Measurements from ENCODE around the gene SEMA5A. TPM values are rescaled to one million over a fixed set of nuclear protein-coding genes. Genes with fewer than 3 reads are reported as not detected.

The SEMA5A gene
- total RNA-seq, 4 donors from 2014 or later = 15.0 to 81.0 (median 52.9) TPM

DNA sequence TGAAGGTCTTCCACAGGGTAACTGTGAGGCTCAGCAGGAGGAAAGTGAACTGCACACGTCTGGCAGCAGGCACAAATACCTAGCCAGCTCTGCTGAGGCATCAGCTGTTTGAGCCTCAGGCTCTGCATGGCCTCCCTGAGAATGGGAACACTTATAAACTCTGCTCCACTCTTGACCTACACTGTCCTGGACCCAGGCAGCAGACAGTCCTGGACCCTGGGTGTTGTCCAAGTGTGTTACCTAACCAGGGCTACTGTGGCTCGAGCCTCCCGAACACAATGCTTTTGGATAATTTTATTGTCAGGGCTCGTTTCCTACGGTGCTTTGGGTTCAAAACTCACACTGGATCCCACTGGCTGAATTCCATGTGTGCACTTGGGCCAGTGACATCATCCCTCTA, 497.9 kb downstream of the SEMA5A start:
- intact Hi-C loops (cut with DNase I; ENCODE audit: low total_unique reads) = no loop called here
- no peak for DNase-seq
- Histone ChIP-seq H3K27ac (no peak overlapping the region), H3K9me3 (no peaks in the 10 kb centered on the region), H3K27me3 (no peaks in the 10 kb centered on the region), H3K36me3 (peaks cover 0 to under 1% (median 0%) of the 10 kb centered on the region in 4 donors), H3K4me3 (no peak overlapping the region), H3K4me1 (no peaks in the 10 kb centered on the region)
- in situ Hi-C loops (cut with MboI; ENCODE audit: low pct_ligation_motif_present in 1 of 4, low pct_unique_long_range_greater_than_20kb in 1 of 4, low sequenced_read_pairs in 3 of 4) = no loop called here
- 85% methylated on average over 5 of the region's 5 CpGs; no CpG with 5 or more reads in 1 of the 2 donors for WGBS, 2 donors (ENCODE audit: low coverage in 1 of 2)
- TF ChIP-seq, protein P1, sequence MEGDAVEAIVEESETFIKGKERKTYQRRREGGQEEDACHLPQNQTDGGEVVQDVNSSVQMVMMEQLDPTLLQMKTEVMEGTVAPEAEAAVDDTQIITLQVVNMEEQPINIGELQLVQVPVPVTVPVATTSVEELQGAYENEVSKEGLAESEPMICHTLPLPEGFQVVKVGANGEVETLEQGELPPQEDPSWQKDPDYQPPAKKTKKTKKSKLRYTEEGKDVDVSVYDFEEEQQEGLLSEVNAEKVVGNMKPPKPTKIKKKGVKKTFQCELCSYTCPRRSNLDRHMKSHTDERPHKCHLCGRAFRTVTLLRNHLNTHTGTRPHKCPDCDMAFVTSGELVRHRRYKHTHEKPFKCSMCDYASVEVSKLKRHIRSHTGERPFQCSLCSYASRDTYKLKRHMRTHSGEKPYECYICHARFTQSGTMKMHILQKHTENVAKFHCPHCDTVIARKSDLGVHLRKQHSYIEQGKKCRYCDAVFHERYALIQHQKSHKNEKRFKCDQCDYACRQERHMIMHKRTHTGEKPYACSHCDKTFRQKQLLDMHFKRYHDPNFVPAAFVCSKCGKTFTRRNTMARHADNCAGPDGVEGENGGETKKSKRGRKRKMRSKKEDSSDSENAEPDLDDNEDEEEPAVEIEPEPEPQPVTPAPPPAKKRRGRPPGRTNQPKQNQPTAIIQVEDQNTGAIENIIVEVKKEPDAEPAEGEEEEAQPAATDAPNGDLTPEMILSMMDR (IDR thresholded peaks at IDR 0.05) = no peak

GRCh38 chr5:9046756-9047481, 499.0 kb downstream of the SEMA5A start:
- no peak for DNase-seq
- H3K4me3 ChIP-seq = no peak overlapping the region
- in situ Hi-C loops (cut with MboI; ENCODE audit: low pct_ligation_motif_present in 1 of 4, low pct_unique_long_range_greater_than_20kb in 1 of 4, low sequenced_read_pairs in 3 of 4) = no loop called here

DNA sequence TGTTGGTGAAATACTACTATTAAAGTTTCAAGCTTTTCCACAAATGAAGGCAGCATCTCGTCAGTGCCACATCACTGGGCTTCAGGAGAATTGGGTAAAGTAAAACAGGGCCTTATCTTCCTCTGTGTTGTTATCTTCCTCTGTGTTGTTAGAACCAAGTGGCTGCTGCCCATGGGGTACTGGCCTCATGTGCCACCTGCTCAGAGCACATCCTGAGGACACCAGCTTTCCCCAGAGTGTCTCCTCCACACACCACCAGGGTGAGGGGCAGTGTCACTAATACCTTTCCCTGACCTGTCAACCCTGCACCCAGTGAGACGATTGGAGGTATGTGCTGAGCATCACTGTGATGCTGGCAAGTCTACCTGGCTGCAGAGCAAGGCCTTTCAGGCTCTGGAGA, 499.9 kb downstream of the SEMA5A start:
- no peaks in the 10 kb centered on the region for H3K9me3 ChIP-seq
- no peaks in the 10 kb centered on the region for H3K27me3 ChIP-seq
- H3K36me3 ChIP-seq = peaks cover 0 to 4% (median 0%) of the 10 kb centered on the region in 4 donors
- H3K4me3 ChIP-seq = no peak overlapping the region
- no peaks in the 10 kb centered on the region for H3K4me1 ChIP-seq
- intact Hi-C loops (cut with DNase I; ENCODE audit: low total_unique reads) = no loop called here
- H3K27ac ChIP-seq = no peak overlapping the region
- WGBS, 2 donors (ENCODE audit: low coverage in 1 of 2) = 60 to 75% methylated on average over 1 to 2 of the region's 2 CpGs
- DNase-seq = no peak
- in situ Hi-C loops (cut with MboI; ENCODE audit: low pct_ligation_motif_present in 1 of 4, low pct_unique_long_range_greater_than_20kb in 1 of 4, low sequenced_read_pairs in 3 of 4) = no loop called here
- TF ChIP-seq, protein P1 (IDR thresholded peaks at IDR 0.05) = no peak
- no peak for TF ChIP-seq POLR2AphosphoS5 (IDR thresholded peaks at IDR 0.05)
- TF ChIP-seq EP300 (IDR thresholded peaks at IDR 0.05; ENCODE audit: low read depth) = no peak
- no peak for TF ChIP-seq POLR2A (IDR thresholded peaks at IDR 0.05)

More at GRCh38 chr5:9046756-9047481, 499.0 kb downstream of the SEMA5A start:
- H3K27me3 ChIP-seq = no peaks in the 10 kb centered on the region
- intact Hi-C loops (cut with DNase I; ENCODE audit: low total_unique reads) = no loop called here
- H3K27ac ChIP-seq = no peak overlapping the region
- H3K9me3 ChIP-seq = no peaks in the 10 kb centered on the region
- TF ChIP-seq POLR2AphosphoS5 (IDR thresholded peaks at IDR 0.05) (peak in 1 of 3 donors; percentile 35), POLR2A (IDR thresholded peaks at IDR 0.05) (no peak), EP300 (IDR thresholded peaks at IDR 0.05; ENCODE audit: low read depth) (no peak)
- 72% methylated on average over 3 of the region's 3 CpGs; no CpG with 5 or more reads in 1 of the 2 donors for WGBS, 2 donors (ENCODE audit: low coverage in 1 of 2)
- H3K36me3 ChIP-seq = peaks cover 0 to 4% (median 0%) of the 10 kb centered on the region in 4 donors
- no peaks in the 10 kb centered on the region for H3K4me1 ChIP-seq

DNA sequence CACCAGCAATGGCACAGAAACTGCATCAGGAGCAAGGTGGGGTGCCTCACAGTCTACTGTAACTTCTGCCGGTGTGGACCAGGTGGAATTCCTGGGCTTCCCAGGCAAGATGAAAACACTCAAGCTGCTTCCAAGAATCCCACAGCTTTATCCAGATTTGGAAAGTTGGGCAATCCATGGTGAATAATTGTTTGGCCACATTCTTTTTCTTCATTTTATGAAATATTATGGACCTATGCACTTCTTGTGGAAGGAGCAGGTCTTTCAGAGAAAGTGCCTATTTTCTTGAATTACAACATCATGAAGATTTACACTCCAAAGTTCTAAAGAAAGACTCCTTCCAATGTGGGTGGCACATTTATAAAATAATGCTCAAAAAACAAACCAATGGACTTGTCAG, 503.6 kb downstream of the SEMA5A start:
- no peaks in the 10 kb centered on the region for H3K4me1 ChIP-seq
- 100% methylated on average over 1 of the region's 1 CpG; no CpG with 5 or more reads in 1 of the 2 donors for WGBS, 2 donors (ENCODE audit: low coverage in 1 of 2)
- H3K4me3 ChIP-seq = no peak overlapping the region
- in situ Hi-C loops (cut with MboI; ENCODE audit: low pct_ligation_motif_present in 1 of 4, low pct_unique_long_range_greater_than_20kb in 1 of 4, low sequenced_read_pairs in 3 of 4) = no loop called here
- H3K36me3 ChIP-seq = peaks cover 0 to 4% (median 0%) of the 10 kb centered on the region in 4 donors
- no peaks in the 10 kb centered on the region for H3K27me3 ChIP-seq
- DNase-seq = no peak
- H3K9me3 ChIP-seq = no peaks in the 10 kb centered on the region
- TF ChIP-seq POLR2AphosphoS5 (IDR thresholded peaks at IDR 0.05) (no peak), POLR2A (IDR thresholded peaks at IDR 0.05) (no peak), EP300 (IDR thresholded peaks at IDR 0.05; ENCODE audit: low read depth) (no peak)
- TF ChIP-seq, protein P1 (IDR thresholded peaks at IDR 0.05) = no peak
- intact Hi-C loops (cut with DNase I; ENCODE audit: low total_unique reads) = no loop called here
- H3K27ac ChIP-seq = no peak overlapping the region
